Lung (tissue), 12 donors: ENCODE data around the gene UGGT1. TPM values are rescaled to one million over a fixed set of nuclear protein-coding genes. Genes with fewer than 3 reads are reported as not detected.

Experiments used
- ATAC-seq: fragments of 200-7000 bp; cut with Tn5 transposase; one replicate; pipeline ENCODE4 v1.9.1; 2020; ENCODE audit warnings: moderate number of reproducible peaks; ENCODE audit not compliant: insufficient read depth, low FRiP score
- DNase-seq, 3 donors: peaks; one replicate each; pipeline ENCODE4 v3.0.0-alpha.2; 2013 to 2017
- H3K27ac ChIP-seq, 2 donors: one replicate each; pipeline ENCODE4 v1.5.1; 2013; ENCODE audit warnings: mild to moderate bottlenecking in 2 of 2, moderate library complexity in 2 of 2, control low read depth in 1 of 2, inconsistent platforms in 1 of 2, low read depth in 1 of 2, low read length in 1 of 2
- H3K27me3 ChIP-seq, 3 donors: one replicate each; pipeline ENCODE4 v1.5.1; 2013; ENCODE audit warnings: low read length in 2 of 3; ENCODE audit not compliant: control insufficient read depth in 3 of 3, insufficient read depth in 3 of 3
- H3K36me3 ChIP-seq, 4 donors: one replicate each; pipeline ENCODE4 v1.5.1; 2013; ENCODE audit warnings: low read length in 4 of 4, mild to moderate bottlenecking in 1 of 4, moderate library complexity in 1 of 4; ENCODE audit not compliant: control insufficient read depth in 4 of 4, insufficient read depth in 4 of 4
- H3K4me1 ChIP-seq, 5 donors: one replicate each; pipeline ENCODE4 v1.5.1; 2013; ENCODE audit warnings: low read length in 5 of 5, mild to moderate bottlenecking in 2 of 5, moderate library complexity in 1 of 5; ENCODE audit not compliant: control insufficient read depth in 5 of 5, insufficient read depth in 5 of 5
- H3K4me3 ChIP-seq: one replicate; pipeline ENCODE4 v1.5.1; 2013; ENCODE audit warnings: mild to moderate bottlenecking, control low read depth, moderate library complexity
- H3K9ac ChIP-seq, 2 donors: one replicate each; pipeline ENCODE4 v1.5.1; 2013; ENCODE audit warnings: low read length in 2 of 2, control low read depth in 1 of 2; ENCODE audit not compliant: insufficient read depth in 1 of 2
- H3K9me3 ChIP-seq, 4 donors: one replicate each; pipeline ENCODE4 v1.5.1; 2013; ENCODE audit warnings: low read length in 3 of 4, mild to moderate bottlenecking in 1 of 4, moderate library complexity in 1 of 4; ENCODE audit not compliant: control insufficient read depth in 4 of 4, insufficient read depth in 3 of 4
- WGBS, 2 donors: extraction: QIAGEN DNeasy Blood & Tissue Kit; methylation state at CpG; one replicate each; pipeline ENCODE4 v1.1.7; 2013; 5-methylcytosine and 5-hydroxymethylcytosine counted together
- polyA plus RNA-seq, 2 donors: library from polyadenylated mRNA; stranded (reverse); fragments of 200-250 nt; gene quantifications; one replicate each; pipeline ENCODE4 v1.2.1, GENCODE V29; 2013
- total RNA-seq, 2 donors: library from RNA; depleted of rRNA in 1 of 2; stranded (reverse); fragments of >200 nt in 1 of 2; gene quantifications; one replicate each; pipeline ENCODE4 v1.2.1, GENCODE V29; 2014 to 2021
- TF ChIP-seq, protein P1 (sequence below): IDR thresholded peaks from 2 replicates; pipeline ENCODE4 v1.5.1; 2012; ENCODE audit warnings: mild to moderate bottlenecking; ENCODE audit errors: control extremely low read depth, extremely low read depth
- donor health status: control.
- donor health status: control.
- donor health status: Bipolar disorder and iron deficiency.
- donor health status: healthy.
- donor health status: DM: yes; HTN: yes; CAD: no.

UGGT1 gene
- total and polyA plus RNA-seq, 4 donors, result 9.4 to 57.7 (median 32.8) TPM

DNA sequence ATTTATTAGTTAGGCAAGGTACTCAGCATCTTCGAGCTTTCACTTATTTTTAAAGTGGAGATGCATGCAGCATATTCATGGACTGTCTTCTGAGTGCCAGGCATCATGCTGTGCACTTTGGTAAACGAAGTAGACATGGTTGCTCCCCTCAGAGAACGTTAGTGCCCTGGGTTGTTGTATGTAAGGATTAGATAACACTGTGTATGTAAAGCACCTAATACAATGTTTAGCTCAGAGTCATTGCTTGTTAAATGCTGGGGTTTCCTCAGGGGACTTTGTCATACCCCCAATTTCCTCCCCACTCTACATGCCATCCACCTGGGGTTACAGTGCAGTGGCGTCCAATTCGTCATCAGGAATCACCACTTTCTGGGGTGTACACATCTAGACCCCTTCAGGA lies 2.8 kb downstream of the UGGT1 start:
- H3K9ac ChIP-seq, result no peak overlapping the region
- H3K4me1 ChIP-seq, result peaks cover 0 to 14% (median 5%) of the 10 kb centered on the region in 5 donors
- TF ChIP-seq, protein P1, sequence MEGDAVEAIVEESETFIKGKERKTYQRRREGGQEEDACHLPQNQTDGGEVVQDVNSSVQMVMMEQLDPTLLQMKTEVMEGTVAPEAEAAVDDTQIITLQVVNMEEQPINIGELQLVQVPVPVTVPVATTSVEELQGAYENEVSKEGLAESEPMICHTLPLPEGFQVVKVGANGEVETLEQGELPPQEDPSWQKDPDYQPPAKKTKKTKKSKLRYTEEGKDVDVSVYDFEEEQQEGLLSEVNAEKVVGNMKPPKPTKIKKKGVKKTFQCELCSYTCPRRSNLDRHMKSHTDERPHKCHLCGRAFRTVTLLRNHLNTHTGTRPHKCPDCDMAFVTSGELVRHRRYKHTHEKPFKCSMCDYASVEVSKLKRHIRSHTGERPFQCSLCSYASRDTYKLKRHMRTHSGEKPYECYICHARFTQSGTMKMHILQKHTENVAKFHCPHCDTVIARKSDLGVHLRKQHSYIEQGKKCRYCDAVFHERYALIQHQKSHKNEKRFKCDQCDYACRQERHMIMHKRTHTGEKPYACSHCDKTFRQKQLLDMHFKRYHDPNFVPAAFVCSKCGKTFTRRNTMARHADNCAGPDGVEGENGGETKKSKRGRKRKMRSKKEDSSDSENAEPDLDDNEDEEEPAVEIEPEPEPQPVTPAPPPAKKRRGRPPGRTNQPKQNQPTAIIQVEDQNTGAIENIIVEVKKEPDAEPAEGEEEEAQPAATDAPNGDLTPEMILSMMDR, result no peak
- peaks cover 3 to 6% (median 3%) of the 10 kb centered on the region in 4 donors for H3K36me3 ChIP-seq
- no peak overlapping the region for H3K27ac ChIP-seq
- DNase-seq, result no peak
- no peaks in the 10 kb centered on the region for H3K27me3 ChIP-seq
- H3K4me3 ChIP-seq, result no peak overlapping the region
- 77 to 81% methylated on average over 5 of the region's 5 CpGs for WGBS, 2 donors
- no peak for ATAC-seq
- no peaks in the 10 kb centered on the region for H3K9me3 ChIP-seq

DNA sequence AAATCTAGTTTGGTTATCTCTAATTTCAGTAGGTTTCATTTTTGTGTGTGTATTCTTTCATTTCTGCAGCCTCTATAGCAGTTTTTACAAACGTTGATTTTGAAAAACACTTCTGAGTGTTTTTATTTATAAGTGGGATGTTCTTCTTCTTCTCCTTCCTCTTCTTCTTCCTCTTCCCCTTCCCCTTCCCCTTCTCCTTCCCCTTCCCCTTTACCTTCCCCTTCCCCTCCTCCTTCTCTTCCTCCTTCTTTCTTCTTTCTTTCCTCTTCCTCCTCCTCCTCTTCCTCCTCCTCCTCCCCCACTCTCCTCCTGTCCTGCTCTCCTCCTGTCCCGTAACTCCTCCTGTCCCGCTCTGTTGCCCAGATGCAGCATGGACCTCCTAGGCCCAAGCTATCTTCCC lies 4.2 kb downstream of the UGGT1 start:
- peaks cover 3 to 9% (median 6%) of the 10 kb centered on the region in 4 donors for H3K36me3 ChIP-seq
- DNase-seq (no peak), ATAC-seq (no peak)
- WGBS, 2 donors, result 40% methylated on average over 3 of the region's 3 CpGs
- no peak overlapping the region for H3K9ac ChIP-seq
- no peak overlapping the region for H3K4me3 ChIP-seq
- H3K9me3 ChIP-seq, result no peaks in the 10 kb centered on the region
- no peaks in the 10 kb centered on the region for H3K27me3 ChIP-seq
- H3K4me1 ChIP-seq, result peaks cover 0 to 14% (median 6%) of the 10 kb centered on the region in 5 donors
- no peak overlapping the region for H3K27ac ChIP-seq
- TF ChIP-seq, protein P1, result no peak

DNA sequence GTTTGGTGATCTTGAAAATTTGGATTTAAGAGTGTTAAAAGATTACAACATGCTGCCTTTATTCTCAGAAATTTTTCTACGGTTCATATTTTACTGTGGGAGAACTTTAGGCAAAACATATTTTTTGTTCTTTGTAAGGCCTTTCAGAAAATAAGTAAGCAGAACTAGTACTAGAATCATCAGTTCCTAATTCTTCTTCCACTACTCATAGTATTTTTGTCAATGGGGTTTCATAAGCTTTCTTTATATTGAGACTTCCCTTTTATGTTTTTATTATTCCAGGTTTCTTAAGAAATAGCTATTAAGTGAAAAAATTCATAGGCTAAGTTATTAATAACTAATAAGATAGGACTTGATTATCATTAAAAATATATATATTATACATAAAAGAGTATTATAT lies 12.4 kb downstream of the UGGT1 start:
- Histone ChIP-seq H3K9me3 (no peaks in the 10 kb centered on the region), H3K27me3 (no peaks in the 10 kb centered on the region), H3K4me3 (no peak overlapping the region), H3K27ac (no peak overlapping the region), H3K9ac (no peak overlapping the region), H3K36me3 (peaks cover 0 to 18% (median 8%) of the 10 kb centered on the region in 4 donors), H3K4me1 (peaks cover 0 to 8% (median 0%) of the 10 kb centered on the region in 5 donors)
- TF ChIP-seq, protein P1, result no peak
- DNase-seq, result no peak
- WGBS, 2 donors, result 85 to 90% methylated on average over 1 of the region's 1 CpG
- ATAC-seq, result no peak

DNA sequence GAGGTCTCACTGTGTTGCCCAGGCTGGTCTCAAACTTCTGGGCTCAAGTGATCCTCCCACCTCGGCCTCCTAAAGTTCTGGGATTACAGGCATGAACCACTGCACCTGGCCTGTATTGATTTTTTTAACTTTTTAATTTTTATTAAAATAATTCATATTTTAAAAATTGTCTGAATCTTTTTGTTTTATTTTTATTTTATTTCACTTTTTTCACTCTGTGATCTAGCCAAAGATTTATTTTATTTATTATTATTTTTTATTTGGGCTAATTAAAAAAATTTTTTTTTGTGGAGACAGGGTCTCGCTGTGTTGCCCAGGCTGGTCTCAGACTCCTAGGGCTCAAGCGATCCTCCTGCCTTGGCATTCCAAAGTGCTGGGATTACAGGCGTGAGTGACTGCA lies 14.1 kb downstream of the UGGT1 start:
- Histone ChIP-seq H3K27me3 (no peaks in the 10 kb centered on the region), H3K9me3 (no peaks in the 10 kb centered on the region), H3K27ac (no peak overlapping the region), H3K36me3 (peaks cover 0 to 19% (median 9%) of the 10 kb centered on the region in 4 donors), H3K4me3 (no peak overlapping the region), H3K4me1 (peaks cover 0 to 6% (median 0%) of the 10 kb centered on the region in 5 donors), H3K9ac (no peak overlapping the region)
- ATAC-seq (no peak), DNase-seq (no peak)
- TF ChIP-seq, protein P1, result no peak
- 97 to 98% methylated on average over 4 of the region's 4 CpGs for WGBS, 2 donors
